GM12872 (cell line): Measurements from ENCODE around the gene DLGAP1.

Experiments
- TF ChIP-seq, protein P1 (sequence below): IDR thresholded peaks from 3 replicates; pipeline ENCODE4 v1.5.1; 2011; ENCODE audit warnings: low read depth, mild to moderate bottlenecking, low read length, moderate library complexity; ENCODE audit not compliant: insufficient read depth

Gene DLGAP1

DNA sequence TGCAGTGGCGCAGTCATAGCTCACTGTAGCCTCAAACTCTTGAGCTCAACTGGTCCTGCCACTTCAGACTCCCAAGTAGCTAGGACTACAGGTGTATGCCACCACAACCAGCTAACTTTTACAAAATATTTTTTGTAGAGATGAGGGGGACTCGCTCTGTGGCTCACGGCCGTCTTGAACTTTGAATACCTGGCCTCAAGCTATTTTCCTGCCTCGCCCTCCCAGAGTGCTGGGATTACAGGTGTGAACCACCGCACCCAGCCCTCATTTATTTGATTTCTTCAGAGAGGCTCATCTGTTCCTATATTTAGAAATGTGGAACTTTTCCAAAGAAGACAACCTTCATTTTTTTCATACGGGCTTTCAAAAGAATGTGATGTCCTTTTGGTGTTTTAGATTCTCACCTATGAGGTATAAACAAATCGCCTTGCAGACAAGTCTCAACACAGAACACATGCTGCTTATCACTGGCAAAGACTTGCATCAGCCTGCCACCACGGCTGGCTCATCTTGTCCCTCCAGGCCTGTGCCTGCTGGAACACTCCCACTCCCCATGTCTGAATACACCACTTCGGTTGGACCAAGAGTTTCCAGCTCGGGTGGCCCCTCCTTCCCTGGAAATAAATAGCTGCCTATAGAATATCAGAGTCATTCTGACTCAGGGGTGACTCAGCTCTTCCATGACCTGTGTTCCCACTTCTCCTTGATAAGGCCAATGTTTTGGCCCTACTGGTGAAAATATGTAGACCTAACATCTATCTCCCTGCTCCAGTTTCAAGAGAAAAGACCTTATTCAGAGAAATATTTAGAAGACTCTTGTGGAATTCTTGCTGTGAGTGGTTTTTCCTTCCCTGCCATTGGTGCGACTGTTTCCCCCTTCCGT is 802.5 kb downstream of the DLGAP1 start:
- TF ChIP-seq, protein P1, sequence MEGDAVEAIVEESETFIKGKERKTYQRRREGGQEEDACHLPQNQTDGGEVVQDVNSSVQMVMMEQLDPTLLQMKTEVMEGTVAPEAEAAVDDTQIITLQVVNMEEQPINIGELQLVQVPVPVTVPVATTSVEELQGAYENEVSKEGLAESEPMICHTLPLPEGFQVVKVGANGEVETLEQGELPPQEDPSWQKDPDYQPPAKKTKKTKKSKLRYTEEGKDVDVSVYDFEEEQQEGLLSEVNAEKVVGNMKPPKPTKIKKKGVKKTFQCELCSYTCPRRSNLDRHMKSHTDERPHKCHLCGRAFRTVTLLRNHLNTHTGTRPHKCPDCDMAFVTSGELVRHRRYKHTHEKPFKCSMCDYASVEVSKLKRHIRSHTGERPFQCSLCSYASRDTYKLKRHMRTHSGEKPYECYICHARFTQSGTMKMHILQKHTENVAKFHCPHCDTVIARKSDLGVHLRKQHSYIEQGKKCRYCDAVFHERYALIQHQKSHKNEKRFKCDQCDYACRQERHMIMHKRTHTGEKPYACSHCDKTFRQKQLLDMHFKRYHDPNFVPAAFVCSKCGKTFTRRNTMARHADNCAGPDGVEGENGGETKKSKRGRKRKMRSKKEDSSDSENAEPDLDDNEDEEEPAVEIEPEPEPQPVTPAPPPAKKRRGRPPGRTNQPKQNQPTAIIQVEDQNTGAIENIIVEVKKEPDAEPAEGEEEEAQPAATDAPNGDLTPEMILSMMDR: no peak

DNA sequence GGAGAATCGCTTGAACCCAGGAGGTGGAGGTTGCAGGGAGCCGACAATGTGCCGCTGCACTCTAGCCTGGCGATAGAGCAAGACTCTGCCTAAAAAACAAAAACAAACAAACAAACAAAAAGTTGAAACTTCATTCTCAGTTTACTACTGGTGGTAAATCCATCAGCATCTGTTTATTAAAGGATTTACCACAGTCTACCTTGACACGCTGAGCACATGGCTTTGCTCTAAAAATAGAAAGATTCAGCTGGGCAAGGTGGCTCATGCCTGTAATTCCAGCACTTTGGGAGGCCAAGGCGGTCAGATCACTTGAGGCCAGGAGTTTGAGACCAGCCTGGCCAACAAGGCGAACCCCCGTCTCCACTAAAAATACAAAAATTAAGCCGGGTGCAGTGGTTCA is 803.8 kb downstream of the DLGAP1 start:
- TF ChIP-seq, protein P1: no peak

DNA sequence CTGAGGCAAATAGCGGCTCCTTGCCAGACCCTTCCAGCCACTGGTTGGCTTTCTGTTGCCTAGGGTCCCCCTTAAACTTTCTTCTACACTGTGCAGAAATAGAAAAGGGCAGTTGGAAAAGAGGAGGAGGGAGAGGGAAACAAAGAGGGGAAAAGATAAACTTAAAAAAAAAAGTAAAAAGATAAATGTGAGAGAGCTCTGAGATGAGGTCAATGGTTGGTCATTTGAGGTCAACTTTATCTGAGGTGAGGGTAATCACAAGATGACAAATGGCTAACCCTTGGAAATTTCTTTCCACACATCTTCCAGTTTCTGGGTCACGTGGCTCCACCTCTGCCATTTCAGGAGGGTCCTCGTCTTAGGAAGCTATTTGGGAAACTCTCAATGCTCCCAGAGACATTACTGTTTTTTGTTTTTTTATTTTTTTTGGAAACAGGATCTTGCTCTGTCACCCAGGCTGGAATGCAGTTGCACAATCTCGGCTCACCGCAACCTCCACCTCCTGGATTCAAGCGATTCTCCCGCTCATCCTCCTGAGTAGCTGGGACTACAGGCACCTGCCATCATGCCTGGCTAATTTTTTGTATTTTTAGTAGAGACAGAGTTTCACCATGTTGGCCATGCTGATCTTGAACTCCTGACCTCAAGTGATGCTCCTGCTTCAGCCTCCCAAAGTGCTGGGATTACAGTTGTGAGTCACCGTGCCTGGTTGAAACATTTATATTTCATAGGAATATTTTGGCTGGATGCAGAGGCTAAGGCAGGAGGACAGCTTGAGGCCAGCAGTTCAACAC is 805.3 kb downstream of the DLGAP1 start:
- TF ChIP-seq, protein P1: no peak

DNA sequence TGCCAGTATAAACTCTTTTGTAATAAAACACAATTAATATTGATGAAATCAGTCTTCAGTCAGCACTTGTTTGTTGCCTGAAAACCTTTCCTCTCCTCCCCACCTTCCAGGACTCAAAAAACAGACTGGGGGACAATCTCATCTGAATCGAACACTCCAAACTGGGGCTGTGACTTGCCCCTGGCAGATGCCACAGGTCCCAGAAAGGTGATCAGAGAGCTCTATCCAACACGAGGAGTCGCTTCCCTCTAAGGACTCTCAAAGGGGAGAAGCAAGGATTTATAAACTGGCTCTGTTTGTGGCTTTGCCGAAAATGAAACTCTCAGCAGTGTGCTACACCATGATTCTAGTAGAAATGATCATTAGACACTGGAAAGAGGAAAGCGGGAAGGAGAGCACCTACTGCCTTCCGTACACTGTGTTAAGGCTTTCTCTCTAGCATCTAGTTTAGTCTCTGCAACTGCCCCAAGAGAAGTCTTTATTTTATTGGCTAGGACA is 805.9 kb downstream of the DLGAP1 start:
- TF ChIP-seq, protein P1: no peak

DNA sequence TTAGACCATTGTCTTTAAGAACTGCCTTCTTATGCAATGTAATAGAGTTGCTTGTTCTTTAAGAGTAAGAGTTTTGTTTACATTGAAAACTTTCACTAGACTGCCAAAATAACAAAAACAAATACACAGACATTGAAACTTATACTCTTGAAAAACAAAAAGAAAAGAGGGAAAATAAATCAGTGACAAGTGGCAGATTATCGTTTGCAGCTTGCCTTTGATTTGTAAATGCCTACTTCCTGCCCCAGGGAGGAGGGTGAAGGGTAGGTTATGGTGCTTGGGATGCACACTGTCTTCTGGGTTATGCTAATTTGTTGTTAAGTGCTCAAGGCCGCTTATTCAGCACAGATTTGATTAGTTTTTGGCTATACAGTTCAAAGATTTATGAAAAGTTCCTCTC is 806.5 kb downstream of the DLGAP1 start:
- TF ChIP-seq, protein P1: no peak

DNA sequence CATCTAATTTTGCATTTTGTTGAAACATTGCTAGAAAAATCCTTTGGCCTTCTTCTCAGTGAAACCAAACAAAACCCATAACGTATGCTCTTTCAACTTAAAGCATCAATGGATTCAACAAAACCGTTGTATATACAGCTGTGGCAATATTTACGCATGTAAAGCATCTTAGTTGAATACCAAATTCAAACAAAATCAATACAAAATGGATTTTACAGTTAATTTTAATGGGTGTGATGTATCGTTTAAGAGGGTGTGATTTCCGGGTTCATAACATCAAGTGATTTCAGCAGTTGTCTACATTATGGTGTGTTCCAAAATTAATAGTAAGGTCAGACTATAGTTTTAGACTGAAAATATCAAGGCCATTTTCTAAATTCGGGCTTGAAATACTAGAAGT is 806.9 kb downstream of the DLGAP1 start:
- TF ChIP-seq, protein P1: no peak

DNA sequence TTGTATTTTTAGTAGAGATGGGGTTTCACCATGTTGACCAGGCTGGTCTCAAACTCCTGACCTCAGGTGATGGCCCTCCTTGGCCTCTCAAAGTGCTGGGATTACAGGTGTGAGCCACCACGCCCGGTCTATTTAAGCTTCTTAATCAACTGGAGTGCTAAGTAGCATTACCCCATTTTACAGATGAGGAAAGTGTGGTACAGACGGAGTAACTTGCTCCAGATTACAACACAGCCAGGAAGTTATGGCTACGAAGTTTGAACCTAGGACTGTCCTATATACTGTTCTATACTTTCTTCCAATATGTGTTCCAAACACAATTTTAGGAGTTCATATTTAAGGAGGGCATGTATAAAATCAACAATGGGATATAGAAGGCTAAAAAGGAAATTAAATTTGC is 807.5 kb downstream of the DLGAP1 start:
- TF ChIP-seq, protein P1: no peak
